Activated CD4-positive, alpha-beta memory T cell treated with anti-CD3 and anti-CD28 coated beads, Interleukin-2, amount 10 ng/mL, durations not matched to agents 7 days and 5 days (primary cell): ENCODE results near the gene CHD5. TPM values are rescaled to one million over a fixed set of nuclear protein-coding genes. Genes with fewer than 3 reads are reported as not detected.

Experiments
- total RNA-seq, 2 experiments: library from RNA; stranded (reverse); gene quantifications; one replicate each; pipeline ENCODE4 v1.2.3, GENCODE V29; 2021

Gene CHD5
- total RNA-seq, 2 experiments from 2014 or later, result 0.10 to 0.18 TPM

Other genes starting within 250 kb of the CHD5 start
- gene NPHP4, start 187.9 kb downstream of the CHD5 start, total RNA-seq, result 10 to 100 TPM; 18.1 to 19.1 TPM
- gene KCNAB2, start 134.4 kb downstream of the CHD5 start, total RNA-seq, result 100 to 1,000 TPM; 284 to 286 TPM
- 100 to 1,000 TPM; 258 to 298 TPM for gene RPL22, start 19.3 kb upstream of the CHD5 start, total RNA-seq
- gene RNF207, start 25.8 kb upstream of the CHD5 start, total RNA-seq, result 10 to 100 TPM; 12.4 to 16.4 TPM
- gene ICMT, start 55.6 kb upstream of the CHD5 start, total RNA-seq, result 10 to 100 TPM; 49.8 to 49.9 TPM
- not detected for gene HES3, start 63.9 kb upstream of the CHD5 start, total RNA-seq
- gene GPR153, start 80.8 kb upstream of the CHD5 start, total RNA-seq, result 1 to 10 TPM; 3.9 to 4.4 TPM
- gene ACOT7, start 213.4 kb upstream of the CHD5 start, total RNA-seq, result 10 to 100 TPM; 56.8 to 58.6 TPM
- gene HES2, start 239.6 kb upstream of the CHD5 start, total RNA-seq, result under 1 TPM; 0.13 to 0.70 TPM
- under 1 TPM; 0.96 to 0.98 TPM for gene ESPN, start 244.5 kb upstream of the CHD5 start, total RNA-seq